K562 (cell line): Measurements from ENCODE around the gene ZBTB18. TPM values are rescaled to one million over a fixed set of nuclear protein-coding genes. Genes with fewer than 3 reads are reported as not detected.

Experiments used
- ARID3A ChIP-seq: IDR thresholded peaks from 2 replicates; pipeline ENCODE4 v1.6.1; 2012; ENCODE audit warnings: low read depth, low read length, improper control_type of control experiment, borderline replicate concordance
- BHLHE40 ChIP-seq: IDR thresholded peaks from 2 replicates; pipeline ENCODE4 v1.6.1; 2011; ENCODE audit warnings: low read length, improper control_type of control experiment
- CBX1 ChIP-seq: sonication (generic); IDR thresholded peaks from 2 replicates; pipeline ENCODE4 v1.6.1; 2016; ENCODE audit warnings: antibody characterized with exemption, low read depth, mild to moderate bottlenecking
- CGGBP1 ChIP-seq: fragments of 250-450 bp; sonication (Bioruptor Pico); IDR thresholded peaks from 2 replicates; pipeline ENCODE4 v1.9.0; 2021; ENCODE audit warnings: mild to moderate bottlenecking
- CHD4 ChIP-seq: fragments of 200-600 bp; sonication (generic); IDR thresholded peaks from 3 replicates; pipeline ENCODE4 v1.6.1; 2012; ENCODE audit warnings: low read depth, mild to moderate bottlenecking, mixed read lengths, low read length, inconsistent platforms; ENCODE audit not compliant: insufficient read depth, insufficient replicate concordance, poor library complexity, severe bottlenecking
- DMBX1 ChIP-seq: fragments of 250-450 bp; sonication (Bioruptor Pico); IDR thresholded peaks from 2 replicates; pipeline ENCODE4 v1.8.0; 2022; ENCODE audit warnings: inconsistent platforms, mild to moderate bottlenecking, moderate library complexity, borderline replicate concordance
- FOS ChIP-seq: IDR thresholded peaks from 3 replicates; pipeline ENCODE4 v1.6.1; 2011; ENCODE audit not compliant: insufficient read length; ENCODE audit errors: extremely low read depth
- MYC ChIP-seq, 2 experiments: fragments of 250-450 bp in 1 of 2; sonication (Bioruptor Pico) in 1 of 2; IDR thresholded peaks; 2 replicates each; pipeline versions ENCODE4 v1.5.1 to v1.6.1; 2012 to 2021; ENCODE audit warnings: low read depth in 2 of 2, borderline replicate concordance in 1 of 2, improper control_type of control experiment in 1 of 2, low read length in 1 of 2, mild to moderate bottlenecking in 1 of 2, moderate library complexity in 1 of 2
- NEUROD1 ChIP-seq: fragments of 150-350 bp; IDR thresholded peaks from 2 replicates; pipeline ENCODE4 v1.6.1; 2014; ENCODE audit warnings: borderline replicate concordance, low read length, low read depth; ENCODE audit not compliant: partially characterized antibody
- RBM25 ChIP-seq: fragments of 200-400 bp; formaldehyde crosslinking; IDR thresholded peaks from 2 replicates; pipeline ENCODE4 v1.6.1; 2018; ENCODE audit warnings: low read length, low read depth, moderate library complexity; ENCODE audit not compliant: severe bottlenecking
- RFX7 ChIP-seq: fragments of 250-450 bp; sonication (Bioruptor Pico); IDR thresholded peaks from 2 replicates; pipeline ENCODE4 v1.5.1; 2021; ENCODE audit warnings: mild to moderate bottlenecking
- RHOXF2B ChIP-seq: fragments of 250-450 bp; sonication (Bioruptor Pico); conservative IDR thresholded peaks from 2 replicates; pipeline ENCODE4 v1.5.1; 2021
- XRCC4 ChIP-seq: IDR thresholded peaks from one replicate; pipeline ENCODE4 v1.6.1; 2011; ENCODE audit not compliant: insufficient read depth, insufficient read length; ENCODE audit errors: extremely low read depth
- ZBTB2 ChIP-seq: fragments of 450-650 bp; IDR thresholded peaks from 2 replicates; pipeline ENCODE4 v1.6.1; 2016; ENCODE audit warnings: antibody characterized with exemption
- ZEB2 ChIP-seq: fragments of 450-650 bp; IDR thresholded peaks from 2 replicates; pipeline ENCODE4 v1.6.1; 2016
- ZFPM2 ChIP-seq: fragments of 250-450 bp; sonication (Bioruptor Pico); IDR thresholded peaks from 2 replicates; pipeline ENCODE4 v1.5.1; 2022; ENCODE audit warnings: mild to moderate bottlenecking
- ZFX ChIP-seq: sonication (generic); formaldehyde crosslinking; IDR thresholded peaks from 2 replicates; pipeline ENCODE4 v1.8.0; 2022; ENCODE audit warnings: mild to moderate bottlenecking, missing genetic modification reagents, moderate library complexity
- ZNF263 ChIP-seq: sonication (generic); formaldehyde crosslinking; IDR thresholded peaks from 2 replicates; pipeline ENCODE4 v1.8.0; 2022; ENCODE audit warnings: mild to moderate bottlenecking, missing genetic modification reagents, borderline replicate concordance
- ZNF280B ChIP-seq: fragments of 250-450 bp; sonication (Bioruptor Pico); IDR thresholded peaks from 2 replicates; pipeline ENCODE4 v1.5.1; 2021; ENCODE audit warnings: mild to moderate bottlenecking
- polyA plus RNA-seq, 8 experiments: library from polyadenylated mRNA; depleted of rRNA in 4 of 8; stranded (reverse) in 5 of 8; unstranded in 3 of 8; fragments of >200 nt; fragmentation: Nextera tagmentation in 2 of 8; fragmentation: Illumina TruSeq in 1 of 8; extraction: Ambion mirVana in 2 of 8; extraction: Trizol in 1 of 8; gene quantifications; 2 replicates each; pipeline versions ENCODE4 v1.2.1 to v1.2.3, GENCODE V29; 2011 to 2014; ENCODE audit warnings: inconsistent platforms in 1 of 8, missing spikeins in 1 of 8
- total RNA-seq, 7 experiments: library from RNA; depleted of rRNA in 6 of 7; stranded (reverse); fragments of >200 nt in 6 of 7; fragmentation: Illumina TruSeq in 2 of 7; extraction: Trizol in 2 of 7; gene quantifications; 2 replicates each; pipeline versions ENCODE4 v1.2.1 to v1.2.3, GENCODE V29; 2011 to 2021; ENCODE audit warnings: low replicate concordance in 1 of 7
- TF ChIP-seq, protein P1 (sequence below), 3 experiments: fragments of 200-800 bp in 1 of 3; sonication (Bioruptor generic) in 1 of 3; sonication (generic) in 1 of 3; formaldehyde crosslinking in 1 of 3; IDR thresholded peaks; 2 replicates each; pipeline versions ENCODE4 v1.6.1 to v1.8.0; 2016 to 2022; ENCODE audit warnings: mild to moderate bottlenecking in 2 of 3, missing compliant biosample characterization in 2 of 3, missing genetic modification characterization in 2 of 3, missing genetic modification reagents in 1 of 3

ZBTB18 gene
- total and polyA plus RNA-seq, 9 of the 15 experiments (the other 6 are each of a cell fraction or from before 2014, with no cell fraction given), result 0.13 to 2.6 (median 1.6) TPM

DNA sequence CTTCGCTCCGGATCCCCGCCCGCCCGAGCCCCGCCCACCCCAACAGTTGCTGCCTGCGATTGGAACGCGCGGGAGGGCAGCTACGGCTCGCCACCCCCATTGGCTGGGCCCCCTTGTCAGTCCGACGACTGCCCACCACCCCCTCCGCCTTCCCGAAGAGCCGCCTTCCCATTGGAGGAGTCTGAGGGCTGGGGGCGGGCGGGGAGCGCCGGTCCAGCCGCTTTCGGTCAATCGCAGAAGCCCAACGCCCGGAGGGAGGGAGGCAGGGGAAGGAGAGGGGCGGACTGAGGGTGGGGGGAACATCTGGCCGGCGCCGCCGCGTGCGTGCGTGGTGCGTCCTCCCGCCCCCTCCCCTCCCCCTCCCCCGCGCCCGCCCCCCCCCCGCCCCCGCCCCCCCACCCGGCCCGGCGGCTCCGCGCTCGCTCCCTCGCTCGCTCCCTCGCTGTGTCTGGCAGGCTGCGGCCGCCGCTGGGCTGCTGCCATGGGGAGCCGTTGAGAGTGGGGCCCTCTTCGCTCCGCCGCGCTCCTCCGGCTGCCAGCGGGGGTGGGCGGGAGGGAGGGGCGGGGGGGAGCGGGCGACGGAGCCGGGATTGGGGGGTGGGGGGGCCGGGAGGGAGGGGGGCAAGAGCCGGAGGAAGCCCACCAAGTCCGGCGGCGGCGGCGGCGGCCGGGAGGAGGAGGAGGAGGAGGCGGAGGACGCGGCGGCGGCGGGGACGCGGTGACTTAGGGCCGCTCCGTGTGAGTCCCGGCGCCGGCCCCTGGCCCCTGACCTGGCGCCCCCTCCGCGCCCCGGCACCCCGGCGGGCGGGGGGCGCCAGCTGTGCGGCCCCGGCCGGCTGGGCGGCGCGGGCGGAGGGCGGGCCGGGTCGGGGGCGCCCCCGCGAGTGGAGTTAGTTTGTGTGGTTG lies 2.6 kb upstream of the ZBTB18 start (continued):
- TF ChIP-seq, protein P1, sequence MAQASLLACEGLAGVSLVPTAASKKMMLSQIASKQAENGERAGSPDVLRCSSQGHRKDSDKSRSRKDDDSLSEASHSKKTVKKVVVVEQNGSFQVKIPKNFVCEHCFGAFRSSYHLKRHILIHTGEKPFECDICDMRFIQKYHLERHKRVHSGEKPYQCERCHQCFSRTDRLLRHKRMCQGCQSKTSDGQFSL (CRISPR knock-in tag; IDR thresholded peaks at IDR 0.05), result peak; percentile 91
- TF ChIP-seq, protein P1 (tag; IDR thresholded peaks at IDR 0.05), result peak in 1 of 2 experiments; percentile 97; a peak in 2 of 4 replicates
- TF ChIP-seq CHD4 (no peak), ZBTB2 (no peak), DMBX1 (no peak), MYC (IDR thresholded peaks at IDR 0.05; ENCODE audit: low read depth, low read length) (0 out of 2 replicates have a peak, but pooled peaks have one; percentile 23), MYC (CRISPR knock-in tag; IDR thresholded peaks at IDR 0.05; ENCODE audit: borderline replicate concordance, low read depth) (no peak), RFX7 (CRISPR knock-in tag) (no peak), BHLHE40 (peak; percentile 53), CGGBP1 (CRISPR knock-in tag) (no peak), ZEB2 (no peak), NEUROD1 (peak; percentile 68), ZFPM2 (CRISPR knock-in tag) (no peak), FOS (peak; percentile 89), XRCC4 (no peak), RHOXF2B (no peak), ZNF263 (CRISPR knock-in tag) (no peak), ARID3A (no peak; the same call in 1 of the 2 replicates), CBX1 (0 out of 2 replicates have a peak, but pooled peaks have one; percentile 0), ZNF280B (CRISPR knock-in tag) (no peak), ZFX (CRISPR knock-in tag) (no peak), RBM25 (peak; percentile 99)
